Measurements from ENCODE around the gene JMJD1C.
A peak's percentile ranks its signal among the peaks of the same experiment; 100 is the strongest.
"Not testable (repeated sequence)": the region's sequence is repeated elsewhere in the genome, so short reads cannot be mapped to it uniquely, and the experiment has no call there.

JMJD1C gene

DNA sequence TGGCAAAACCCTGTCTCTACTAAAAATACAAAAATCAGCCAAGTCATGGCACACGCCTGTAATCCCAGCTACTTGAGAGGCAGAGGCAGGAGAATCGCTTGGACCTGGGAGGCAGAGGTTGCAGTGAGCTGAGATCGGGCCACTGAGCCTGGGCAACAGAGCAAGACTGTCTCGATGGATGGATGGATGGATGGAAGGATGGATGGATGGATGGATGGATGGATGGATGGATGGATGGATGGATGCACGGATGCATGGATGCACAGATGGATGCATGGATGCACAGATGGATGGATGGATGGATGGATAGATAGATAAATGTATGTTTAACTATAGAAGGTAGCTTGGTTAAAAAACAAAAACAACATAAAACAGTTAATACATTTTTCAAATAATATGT, 34.8 kb upstream of the JMJD1C start:
- not testable (repeated sequence) for H2BK15ac ChIP-seq (ENCODE audit: low read length); H3K4ac ChIP-seq (ENCODE audit: low read length); H2AK5ac ChIP-seq (ENCODE audit: low read depth, low read length); H2BK120ac ChIP-seq (ENCODE audit: low read depth, low read length); H2AFZ ChIP-seq (ENCODE audit: low read length); H3K4me2 ChIP-seq (ENCODE audit: insufficient read depth, low read length, poor library complexity, severe bottlenecking); H3K27ac ChIP-seq (replicated peaks; ENCODE audit: low read length); H3K4me3 ChIP-seq (ENCODE audit: low read length in 2 of 2); H4K91ac ChIP-seq (ENCODE audit: low read depth, low read length, poor library complexity); H2BK12ac ChIP-seq (ENCODE audit: low read length); H2BK5ac ChIP-seq (ENCODE audit: low read length); H3K18ac ChIP-seq (ENCODE audit: low read length); H3K4me1 ChIP-seq (ENCODE audit: control insufficient read depth in 2 of 2, insufficient read depth in 1 of 2, low read depth in 1 of 2, low read length in 2 of 2); H3K79me1 ChIP-seq (ENCODE audit: low read depth, low read length); H3K23ac ChIP-seq (ENCODE audit: low read depth, low read length, poor library complexity); DNase-seq (ENCODE audit: low spot score); H3K27me3 ChIP-seq (ENCODE audit: control insufficient read depth in 3 of 3, insufficient read depth in 3 of 3, low read depth in 1 of 3, low read length in 3 of 3)
- peaks cover 0 to 14% of the 10 kb centered on the region in 2 donors for H3K9me3 ChIP-seq (replicated peaks in 1 of 2; ENCODE audit: control insufficient read depth in 2 of 2, insufficient read depth in 1 of 2, low read depth in 1 of 2, low read length in 2 of 2)
- H3K14ac ChIP-seq (ENCODE audit: low read length), result peak overlapping the region; percentile 32
- H4K8ac ChIP-seq (ENCODE audit: low read depth, low read length), result peak overlapping the region; percentile 31
- WGBS, 2 donors (ENCODE audit: extremely low coverage in 2 of 2, insufficient read length in 2 of 2, insufficient replicate concordance in 1 of 2), result no CpG with 5 or more reads among the region's 5 CpGs
- H3K36me3 ChIP-seq (replicated peaks in 1 of 2; ENCODE audit: control insufficient read depth in 2 of 2, insufficient read depth in 2 of 2, low read length in 2 of 2), result peaks cover 0 to 27% of the 10 kb centered on the region in 2 donors
- H3K9ac ChIP-seq (ENCODE audit: low read depth, low read length, poor library complexity), result peak overlapping the region; percentile 39

DNA sequence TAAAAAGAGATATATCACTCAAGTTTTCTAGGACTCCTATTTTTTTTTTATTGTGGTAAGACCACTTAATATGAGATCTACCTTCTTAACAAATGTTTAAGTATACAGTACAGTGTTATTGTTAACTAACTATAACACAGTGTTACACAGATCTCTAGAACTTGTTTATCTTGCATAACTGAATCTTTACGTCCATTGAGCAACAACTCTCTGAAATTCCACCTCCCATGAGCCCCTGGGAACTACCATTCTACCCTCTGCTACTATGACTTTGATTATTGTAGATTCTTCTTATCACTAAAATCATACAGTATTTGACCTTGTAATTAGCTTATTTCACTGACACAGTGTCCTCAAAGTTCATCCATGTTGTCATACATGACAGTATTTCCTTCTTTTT, 32.9 kb upstream of the JMJD1C start:
- Histone ChIP-seq H3K27me3 (ENCODE audit: control insufficient read depth in 3 of 3, insufficient read depth in 3 of 3, low read depth in 1 of 3, low read length in 3 of 3) (no peaks in the 10 kb centered on the region), H3K4me2 (ENCODE audit: insufficient read depth, low read length, poor library complexity, severe bottlenecking) (no peak overlapping the region), H2BK15ac (ENCODE audit: low read length) (no peak overlapping the region), H2AK5ac (ENCODE audit: low read depth, low read length) (no peak overlapping the region), H3K9me3 (replicated peaks in 1 of 2; ENCODE audit: control insufficient read depth in 2 of 2, insufficient read depth in 1 of 2, low read depth in 1 of 2, low read length in 2 of 2) (peaks cover 0 to 25% of the 10 kb centered on the region in 2 donors), H3K27ac (replicated peaks; ENCODE audit: low read length) (no peak overlapping the region), H4K91ac (ENCODE audit: low read depth, low read length, poor library complexity) (no peak overlapping the region), H2BK12ac (ENCODE audit: low read length) (no peak overlapping the region), H3K23ac (ENCODE audit: low read depth, low read length, poor library complexity) (no peak overlapping the region), H2AFZ (ENCODE audit: low read length) (no peak overlapping the region), H2BK5ac (ENCODE audit: low read length) (no peak overlapping the region), H3K4me1 (ENCODE audit: control insufficient read depth in 2 of 2, insufficient read depth in 1 of 2, low read depth in 1 of 2, low read length in 2 of 2) (no peaks in the 10 kb centered on the region), H3K9ac (ENCODE audit: low read depth, low read length, poor library complexity) (no peak overlapping the region), H3K36me3 (replicated peaks in 1 of 2; ENCODE audit: control insufficient read depth in 2 of 2, insufficient read depth in 2 of 2, low read length in 2 of 2) (peaks cover 0 to 31% of the 10 kb centered on the region in 2 donors), H3K18ac (ENCODE audit: low read length) (no peak overlapping the region), H3K4me3 (ENCODE audit: low read length in 2 of 2) (no peak overlapping the region), H3K14ac (ENCODE audit: low read length) (no peak overlapping the region), H3K79me1 (ENCODE audit: low read depth, low read length) (peaks cover 3% of the 10 kb centered on the region), H3K4ac (ENCODE audit: low read length) (no peak overlapping the region), H2BK120ac (ENCODE audit: low read depth, low read length) (no peak overlapping the region), H4K8ac (ENCODE audit: low read depth, low read length) (no peak overlapping the region)
- DNase-seq (ENCODE audit: low spot score), result no peak
- no CpG with 5 or more reads among the region's 1 CpG for WGBS, 2 donors (ENCODE audit: extremely low coverage in 2 of 2, insufficient read length in 2 of 2, insufficient replicate concordance in 1 of 2)

DNA sequence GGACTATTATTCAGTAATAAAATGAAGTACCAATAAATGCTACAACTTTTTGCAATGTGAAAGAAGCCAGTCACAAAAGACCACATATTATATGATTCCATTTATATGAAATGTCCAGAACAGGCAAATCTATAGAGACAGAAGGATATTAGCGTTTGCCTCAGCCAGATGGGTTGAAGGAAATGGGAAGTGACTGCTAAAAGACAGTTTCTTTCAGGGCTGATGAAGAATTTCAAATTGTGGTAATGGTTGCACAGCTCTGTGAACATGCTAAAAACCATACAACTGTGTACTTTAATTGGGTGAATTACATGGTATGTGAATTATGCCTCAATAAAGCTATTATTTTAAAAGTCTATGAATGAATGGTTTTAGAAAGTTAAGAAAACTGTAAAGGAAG, 31.5 kb upstream of the JMJD1C start:
- DNase-seq (ENCODE audit: low spot score), result no peak
- H2BK15ac ChIP-seq (ENCODE audit: low read length), result no peak overlapping the region
- H3K9ac ChIP-seq (ENCODE audit: low read depth, low read length, poor library complexity), result no peak overlapping the region
- H2AK5ac ChIP-seq (ENCODE audit: low read depth, low read length), result no peak overlapping the region
- H3K4ac ChIP-seq (ENCODE audit: low read length), result no peak overlapping the region
- H3K36me3 ChIP-seq (replicated peaks in 1 of 2; ENCODE audit: control insufficient read depth in 2 of 2, insufficient read depth in 2 of 2, low read length in 2 of 2), result peaks cover 0 to 31% of the 10 kb centered on the region in 2 donors
- peaks cover 0 to 25% of the 10 kb centered on the region in 2 donors for H3K9me3 ChIP-seq (replicated peaks in 1 of 2; ENCODE audit: control insufficient read depth in 2 of 2, insufficient read depth in 1 of 2, low read depth in 1 of 2, low read length in 2 of 2)
- no peak overlapping the region for H2BK5ac ChIP-seq (ENCODE audit: low read length)
- H3K14ac ChIP-seq (ENCODE audit: low read length), result no peak overlapping the region
- no peak overlapping the region for H4K91ac ChIP-seq (ENCODE audit: low read depth, low read length, poor library complexity)
- no peak overlapping the region for H3K4me2 ChIP-seq (ENCODE audit: insufficient read depth, low read length, poor library complexity, severe bottlenecking)
- no peak overlapping the region for H3K27ac ChIP-seq (replicated peaks; ENCODE audit: low read length)
- WGBS, 2 donors (ENCODE audit: extremely low coverage in 2 of 2, insufficient read length in 2 of 2, insufficient replicate concordance in 1 of 2), result no CpG with 5 or more reads among the region's 1 CpG
- no peak overlapping the region for H2BK120ac ChIP-seq (ENCODE audit: low read depth, low read length)
- no peak overlapping the region for H3K18ac ChIP-seq (ENCODE audit: low read length)
- no peaks in the 10 kb centered on the region for H3K4me1 ChIP-seq (ENCODE audit: control insufficient read depth in 2 of 2, insufficient read depth in 1 of 2, low read depth in 1 of 2, low read length in 2 of 2)
- H3K27me3 ChIP-seq (ENCODE audit: control insufficient read depth in 3 of 3, insufficient read depth in 3 of 3, low read depth in 1 of 3, low read length in 3 of 3), result no peaks in the 10 kb centered on the region
- no peak overlapping the region for H2BK12ac ChIP-seq (ENCODE audit: low read length)
- H4K8ac ChIP-seq (ENCODE audit: low read depth, low read length), result no peak overlapping the region
- H3K4me3 ChIP-seq (ENCODE audit: low read length in 2 of 2), result no peak overlapping the region
- H3K79me1 ChIP-seq (ENCODE audit: low read depth, low read length), result peaks cover 3% of the 10 kb centered on the region
- H2AFZ ChIP-seq (ENCODE audit: low read length), result no peak overlapping the region
- H3K23ac ChIP-seq (ENCODE audit: low read depth, low read length, poor library complexity), result no peak overlapping the region

DNA sequence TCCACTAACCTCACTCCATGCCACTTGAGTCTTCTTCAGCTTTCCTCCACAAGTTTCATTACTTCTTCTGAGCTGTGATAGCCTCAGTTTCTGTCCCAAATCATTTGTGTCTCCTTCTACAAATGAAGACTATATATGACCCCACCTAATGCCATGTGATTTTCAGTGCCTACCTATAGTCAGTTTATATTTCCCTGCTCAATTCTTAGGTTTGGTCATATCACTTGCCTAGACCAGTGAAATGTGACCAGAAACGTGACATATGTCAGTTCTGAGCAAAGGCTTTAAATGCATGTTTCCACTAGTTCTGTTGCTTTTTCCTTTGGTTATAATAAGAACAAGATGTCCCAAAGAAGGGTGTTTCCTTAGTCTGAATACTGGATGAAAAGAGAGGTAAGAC, 30.8 kb upstream of the JMJD1C start:
- no peak overlapping the region for H2BK15ac ChIP-seq (ENCODE audit: low read length)
- no peak overlapping the region for H2BK5ac ChIP-seq (ENCODE audit: low read length)
- H3K23ac ChIP-seq (ENCODE audit: low read depth, low read length, poor library complexity), result no peak overlapping the region
- H2AK5ac ChIP-seq (ENCODE audit: low read depth, low read length), result no peak overlapping the region
- H3K4me2 ChIP-seq (ENCODE audit: insufficient read depth, low read length, poor library complexity, severe bottlenecking), result no peak overlapping the region
- no CpG with 5 or more reads among the region's 1 CpG for WGBS, 2 donors (ENCODE audit: extremely low coverage in 2 of 2, insufficient read length in 2 of 2, insufficient replicate concordance in 1 of 2)
- no peak overlapping the region for H2BK12ac ChIP-seq (ENCODE audit: low read length)
- no peak overlapping the region for H3K4ac ChIP-seq (ENCODE audit: low read length)
- H3K9me3 ChIP-seq (replicated peaks in 1 of 2; ENCODE audit: control insufficient read depth in 2 of 2, insufficient read depth in 1 of 2, low read depth in 1 of 2, low read length in 2 of 2), result peaks cover 0 to 27% of the 10 kb centered on the region in 2 donors
- no peak for DNase-seq (ENCODE audit: low spot score)
- no peak overlapping the region for H4K8ac ChIP-seq (ENCODE audit: low read depth, low read length)
- H3K79me1 ChIP-seq (ENCODE audit: low read depth, low read length), result peaks cover 3% of the 10 kb centered on the region
- H2BK120ac ChIP-seq (ENCODE audit: low read depth, low read length), result no peak overlapping the region
- H3K14ac ChIP-seq (ENCODE audit: low read length), result no peak overlapping the region
- H3K18ac ChIP-seq (ENCODE audit: low read length), result no peak overlapping the region
- no peak overlapping the region for H3K9ac ChIP-seq (ENCODE audit: low read depth, low read length, poor library complexity)
- H4K91ac ChIP-seq (ENCODE audit: low read depth, low read length, poor library complexity), result no peak overlapping the region
- peaks cover 0 to 31% of the 10 kb centered on the region in 2 donors for H3K36me3 ChIP-seq (replicated peaks in 1 of 2; ENCODE audit: control insufficient read depth in 2 of 2, insufficient read depth in 2 of 2, low read length in 2 of 2)
- H3K27ac ChIP-seq (replicated peaks; ENCODE audit: low read length), result no peak overlapping the region
- no peaks in the 10 kb centered on the region for H3K4me1 ChIP-seq (ENCODE audit: control insufficient read depth in 2 of 2, insufficient read depth in 1 of 2, low read depth in 1 of 2, low read length in 2 of 2)
- no peak overlapping the region for H2AFZ ChIP-seq (ENCODE audit: low read length)
- H3K27me3 ChIP-seq (ENCODE audit: control insufficient read depth in 3 of 3, insufficient read depth in 3 of 3, low read depth in 1 of 3, low read length in 3 of 3), result no peaks in the 10 kb centered on the region
- no peak overlapping the region for H3K4me3 ChIP-seq (ENCODE audit: low read length in 2 of 2)

Measured in neuronal stem cell (in vitro differentiated cells).